Fibroblast of skin of right biceps (primary cell): ENCODE data around the gene RXRA.
A peak's percentile ranks its signal among the peaks of the same experiment; 100 is the strongest.

Experiments used
- DNase-seq: peaks from one replicate; pipeline ENCODE4 v3.0.0-alpha.2; 2013

The RXRA gene

DNA sequence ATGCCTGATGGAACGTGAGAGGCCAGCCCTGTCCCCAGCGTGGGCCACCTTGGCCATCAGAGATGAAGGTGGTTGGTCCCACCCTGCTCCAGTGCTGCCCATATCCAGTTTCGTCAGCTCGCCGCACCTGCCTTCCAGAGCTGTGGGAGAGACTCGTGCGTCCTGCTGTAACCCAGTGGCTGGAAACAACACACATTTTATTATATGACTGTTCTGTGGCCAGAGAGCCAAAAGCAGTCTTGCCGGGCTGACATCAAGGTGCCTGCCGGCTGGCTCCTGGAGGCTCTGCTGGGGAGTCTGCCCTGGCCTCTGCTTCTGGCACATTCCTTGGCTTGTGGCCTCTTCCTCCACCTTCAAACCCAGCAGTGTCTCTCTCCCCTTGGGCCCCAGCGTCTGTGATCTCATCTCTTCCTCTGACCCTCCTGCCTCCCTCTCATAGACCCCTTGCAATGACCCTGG lies 94.7 kb downstream of the RXRA start:
- no peak for DNase-seq

DNA sequence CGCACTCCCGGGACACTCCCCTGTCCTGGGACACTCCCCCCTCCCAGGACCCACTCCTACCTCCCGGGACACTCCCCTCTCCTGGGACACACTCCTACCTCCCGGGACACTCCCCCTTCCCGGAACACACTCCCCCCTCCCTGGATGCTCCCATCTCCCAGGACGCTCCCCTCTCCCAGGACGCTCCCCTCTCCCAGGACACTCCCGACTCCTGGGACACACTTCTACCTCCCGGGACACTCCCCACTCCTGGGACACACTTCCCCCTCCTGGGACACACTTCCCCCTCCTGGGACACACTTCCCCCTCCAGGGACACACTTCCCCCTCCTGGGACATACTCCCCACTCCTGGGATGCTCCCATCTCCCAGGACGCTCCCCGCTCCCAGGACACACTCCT lies 95.6 kb downstream of the RXRA start:
- DNase-seq, result no peak

DNA sequence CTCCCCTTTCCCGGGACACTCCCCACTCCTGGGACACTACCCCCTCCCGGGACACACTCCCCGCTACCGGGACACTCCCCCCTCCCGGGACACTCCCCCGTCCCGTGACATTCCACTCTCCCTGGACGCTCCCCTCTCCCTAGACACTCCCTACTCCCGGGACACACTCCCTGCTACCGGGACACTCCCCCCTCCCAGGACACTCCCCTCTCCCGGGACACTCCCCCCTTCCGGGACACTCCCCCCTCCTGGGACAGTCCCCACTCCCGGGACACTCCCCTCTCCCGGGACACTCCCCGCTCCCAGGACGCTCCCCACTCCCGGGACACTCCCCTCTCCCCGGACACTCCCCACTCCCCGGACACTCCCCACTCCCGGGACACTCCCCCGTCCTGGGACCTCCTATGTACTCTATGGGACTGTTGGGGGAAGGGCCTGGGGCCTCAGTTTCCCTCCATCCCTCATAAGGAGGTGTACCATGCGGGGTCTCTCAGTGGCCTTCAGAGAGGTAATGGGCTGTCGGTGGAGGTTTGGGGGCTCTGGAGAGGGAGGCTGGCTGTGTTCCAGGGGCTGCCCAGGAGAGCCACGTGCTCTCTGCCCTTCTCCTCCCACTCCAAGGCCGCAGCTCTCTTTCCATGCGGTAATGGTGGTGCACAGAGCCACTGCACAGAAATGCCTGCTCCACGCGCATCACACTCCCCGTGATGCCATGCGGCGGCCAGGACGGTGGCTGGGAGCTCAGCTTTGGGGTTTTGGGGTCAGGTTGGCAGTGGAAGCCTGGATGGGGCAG lies 96.2 kb downstream of the RXRA start:
- no peak for DNase-seq

DNA sequence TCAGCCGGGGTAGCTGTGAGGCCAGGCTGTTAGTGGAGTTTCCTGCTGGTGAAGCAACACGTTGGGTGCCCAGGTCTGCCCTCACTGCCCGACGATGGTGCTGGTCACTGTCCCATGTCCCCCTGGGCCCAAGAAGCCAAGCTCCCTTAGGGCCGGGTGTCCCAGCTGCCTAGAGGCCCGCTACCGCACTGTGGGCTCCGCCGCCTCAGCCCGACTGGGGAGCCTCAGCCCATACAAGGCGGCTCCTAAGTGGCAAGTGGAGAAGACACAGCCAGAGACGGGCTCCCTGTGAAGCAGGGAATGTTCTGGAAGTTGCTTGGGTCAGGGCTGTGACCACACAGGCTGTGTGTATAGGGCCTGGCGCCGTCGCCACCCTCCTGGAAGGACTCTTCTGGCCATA lies 96.9 kb downstream of the RXRA start:
- DNase-seq, result no peak

DNA sequence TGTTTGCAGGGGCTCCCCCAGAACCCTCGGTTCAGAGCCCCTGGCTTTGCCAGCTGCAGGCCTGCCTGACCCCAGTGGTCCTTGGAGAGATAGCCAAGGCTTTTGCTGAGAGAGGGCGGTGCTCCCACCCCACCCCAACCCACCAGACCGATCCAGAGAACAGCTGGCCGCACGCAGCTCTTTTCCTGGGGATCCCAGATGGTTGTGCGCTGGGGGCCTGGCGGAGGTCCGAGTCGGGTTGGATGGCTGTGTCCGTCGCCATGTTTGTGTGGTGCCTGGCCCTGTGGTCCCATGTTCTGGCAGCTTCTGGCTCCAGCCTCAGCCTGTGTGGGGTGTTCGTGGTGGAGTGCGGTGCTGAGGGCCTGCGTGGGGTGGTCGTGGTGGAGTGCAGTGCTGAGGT lies 97.5 kb downstream of the RXRA start:
- no peak for DNase-seq

DNA sequence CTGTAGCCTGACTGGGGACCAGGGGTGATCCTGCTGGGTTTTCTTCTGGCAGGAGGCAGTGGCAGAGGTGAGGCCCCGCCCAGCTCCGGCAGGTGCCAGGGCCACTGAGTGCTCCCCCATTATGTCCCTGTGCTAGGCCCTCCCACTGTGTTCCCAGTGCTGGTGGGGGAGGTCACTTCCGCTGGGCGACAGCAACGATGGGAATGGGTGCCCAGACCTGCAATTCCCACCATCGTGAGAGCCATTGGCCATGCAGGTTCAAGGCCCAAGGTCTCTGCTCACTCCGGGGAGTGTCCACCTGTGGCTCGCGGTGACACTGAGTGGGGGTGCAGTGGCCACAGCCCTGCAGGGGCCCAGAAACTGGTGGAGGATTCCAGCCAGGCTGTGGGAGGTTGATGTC lies 98.6 kb downstream of the RXRA start:
- DNase-seq, result no peak

DNA sequence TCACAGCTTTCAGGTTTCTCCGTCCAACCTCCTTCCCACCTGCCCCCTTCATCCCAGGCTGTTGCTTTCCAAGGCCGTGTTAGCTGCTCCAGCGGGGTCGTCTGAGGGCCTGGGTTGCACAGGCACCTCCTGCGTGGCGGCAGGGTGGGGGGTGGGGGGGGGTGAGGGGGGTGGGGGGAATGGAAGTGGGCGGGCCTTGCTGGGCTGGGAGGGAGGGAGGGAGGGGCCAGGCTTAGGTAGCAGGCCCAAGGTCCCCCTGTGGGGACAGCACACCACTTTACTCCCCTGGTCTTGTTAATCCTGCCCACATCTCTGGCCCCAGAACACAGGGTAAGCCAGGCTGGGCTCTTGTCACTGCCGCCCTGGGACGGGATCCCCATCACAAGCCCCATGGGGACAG lies 99.1 kb downstream of the RXRA start:
- DNase-seq, result no peak

DNA sequence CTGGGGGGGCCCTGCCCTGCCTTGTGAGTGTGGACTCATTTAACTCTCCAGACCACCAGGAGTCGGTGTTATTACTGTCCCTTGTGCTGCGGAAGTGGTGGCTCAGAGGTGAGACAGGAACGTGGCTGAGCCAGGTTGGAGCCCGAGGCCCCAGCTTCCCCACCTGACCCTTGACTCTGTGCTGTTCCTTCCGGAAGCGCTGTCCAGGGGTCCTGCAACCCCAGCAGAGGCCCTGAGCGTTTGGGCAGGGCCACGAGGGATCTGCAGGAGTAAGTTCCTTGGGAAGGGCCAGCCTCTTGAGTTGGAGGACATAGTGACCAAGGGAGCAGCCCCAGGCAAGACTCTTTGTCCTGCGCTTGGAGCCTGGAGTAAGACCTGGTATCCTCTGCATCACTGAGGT lies 99.6 kb downstream of the RXRA start:
- DNase-seq, result no peak

DNA sequence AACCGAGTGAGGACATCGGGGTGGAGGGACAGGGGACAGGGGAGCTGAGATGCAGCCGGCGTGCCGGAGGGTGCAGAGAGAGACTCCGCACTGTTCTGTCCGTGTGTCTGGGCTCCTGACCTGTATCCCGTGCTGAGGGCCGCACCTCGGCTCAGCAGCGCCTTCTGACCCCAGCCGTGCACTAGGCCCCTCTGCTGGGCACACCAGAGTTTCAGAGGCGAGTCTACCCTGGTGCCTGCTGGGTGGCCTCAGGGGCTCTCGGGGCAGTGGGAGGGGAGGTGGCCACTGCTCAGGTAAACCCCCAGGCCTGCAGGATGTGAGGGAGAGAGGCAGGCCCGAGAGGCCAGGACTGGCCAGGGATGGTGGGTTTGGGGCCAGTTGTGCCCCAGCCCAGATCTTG lies 100.2 kb downstream of the RXRA start:
- no peak for DNase-seq

DNA sequence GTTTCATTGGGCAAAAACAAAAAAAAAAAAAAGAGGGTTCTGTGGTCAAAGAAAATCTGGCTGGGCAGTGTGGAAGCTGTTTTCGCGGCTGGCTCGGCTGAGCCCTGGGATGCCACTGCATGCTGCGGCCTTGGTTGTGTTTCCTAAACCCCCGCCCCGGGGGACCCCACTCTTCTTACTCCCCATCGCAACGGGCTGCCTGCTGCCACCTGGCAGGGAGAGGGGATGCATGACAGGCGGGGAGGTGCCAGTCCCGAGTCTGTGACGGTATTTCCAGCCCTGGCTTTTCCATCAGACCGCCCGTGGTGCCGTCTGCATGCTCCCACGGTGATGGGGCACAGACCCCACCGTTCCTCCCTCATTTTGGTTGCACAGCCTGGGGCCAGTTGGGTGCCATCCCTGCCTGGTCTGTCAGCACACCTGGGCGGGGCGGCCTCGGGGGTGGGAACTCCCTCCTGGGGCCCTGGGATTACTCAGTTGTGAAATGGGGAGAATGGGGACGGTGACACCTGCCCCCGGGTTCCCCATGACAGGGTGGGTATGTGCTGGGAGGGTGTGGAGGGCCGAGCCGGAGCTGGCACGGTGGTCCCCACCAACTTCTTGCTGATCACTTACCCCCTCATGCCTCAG lies 101.0 kb downstream of the RXRA start:
- no peak for DNase-seq

DNA sequence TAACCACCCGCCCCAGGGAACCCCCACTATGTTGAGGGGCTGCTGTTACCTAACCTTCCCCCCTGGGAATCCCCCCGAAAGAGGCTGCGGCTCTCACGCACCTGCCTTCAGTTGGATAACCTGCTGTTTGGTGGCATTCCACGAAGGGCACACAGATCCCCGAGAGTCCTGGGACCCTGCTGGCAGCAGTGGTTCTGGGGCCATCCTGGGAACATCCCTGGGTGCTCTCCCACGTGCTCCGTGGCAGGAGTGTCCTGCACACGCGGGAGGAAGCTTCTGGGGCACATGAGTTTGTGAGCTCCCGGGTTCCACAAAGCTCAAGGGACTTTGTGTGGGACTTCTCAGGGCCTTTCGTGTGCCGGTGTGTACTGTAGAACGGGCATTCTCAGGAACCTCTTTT lies 102.3 kb downstream of the RXRA start:
- DNase-seq, result no peak

DNA sequence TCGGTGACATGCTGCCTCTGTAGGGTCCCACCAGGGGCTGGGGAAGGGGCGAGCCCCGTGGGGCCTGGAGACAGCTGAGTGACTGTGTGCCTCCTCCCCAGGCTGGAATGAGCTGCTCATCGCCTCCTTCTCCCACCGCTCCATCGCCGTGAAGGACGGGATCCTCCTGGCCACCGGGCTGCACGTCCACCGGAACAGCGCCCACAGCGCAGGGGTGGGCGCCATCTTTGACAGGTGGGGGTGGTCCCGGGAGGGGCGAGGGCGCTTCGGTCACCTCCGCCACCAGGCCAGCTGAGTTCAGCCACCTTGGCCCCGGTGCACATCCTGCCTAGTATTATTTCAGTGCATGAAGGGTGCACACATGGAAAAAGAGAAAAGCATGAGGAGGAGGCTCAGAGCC lies 102.8 kb downstream of the RXRA start:
- DNase-seq, result no peak

DNA sequence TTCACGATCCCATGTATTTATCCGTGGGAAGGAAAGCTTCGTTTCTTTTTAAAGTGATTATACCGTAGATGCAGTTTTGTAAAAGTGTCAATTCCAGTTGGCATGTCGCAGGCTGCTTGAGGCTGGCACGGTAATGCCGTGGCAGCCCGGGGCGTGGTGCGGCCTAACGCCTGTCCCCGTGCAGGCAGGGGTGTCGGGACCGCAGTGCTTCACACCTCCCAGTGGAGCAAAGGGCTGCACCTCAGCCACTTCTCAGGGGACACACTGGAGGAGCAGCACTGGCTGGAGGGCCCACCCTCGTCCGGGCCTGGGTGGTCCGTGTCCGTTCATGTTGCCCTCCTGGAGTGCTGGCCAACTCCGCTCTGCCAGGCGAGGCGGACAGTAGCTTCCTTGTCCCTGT lies 103.2 kb downstream of the RXRA start:
- no peak for DNase-seq

DNA sequence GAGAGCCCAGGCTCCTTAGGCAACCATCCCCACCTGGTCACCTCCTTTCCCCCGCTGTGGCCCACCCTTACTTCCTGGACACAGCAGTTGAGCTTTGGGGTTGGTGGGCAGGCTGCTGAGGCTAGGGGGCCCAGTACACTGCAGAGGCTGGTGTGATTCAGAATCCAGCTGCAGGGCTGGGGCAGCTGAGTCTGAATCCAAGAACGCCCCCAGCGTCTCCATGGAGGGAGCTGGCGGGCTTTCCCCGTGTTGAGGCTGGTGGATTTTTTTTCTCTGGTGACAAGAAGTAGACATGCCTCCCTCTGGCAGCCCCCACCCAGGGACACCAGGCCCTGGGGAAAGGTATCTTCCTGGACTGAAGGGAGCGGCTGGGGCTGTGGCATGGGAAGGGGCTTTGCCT lies 104.8 kb downstream of the RXRA start:
- DNase-seq, result no peak

DNA sequence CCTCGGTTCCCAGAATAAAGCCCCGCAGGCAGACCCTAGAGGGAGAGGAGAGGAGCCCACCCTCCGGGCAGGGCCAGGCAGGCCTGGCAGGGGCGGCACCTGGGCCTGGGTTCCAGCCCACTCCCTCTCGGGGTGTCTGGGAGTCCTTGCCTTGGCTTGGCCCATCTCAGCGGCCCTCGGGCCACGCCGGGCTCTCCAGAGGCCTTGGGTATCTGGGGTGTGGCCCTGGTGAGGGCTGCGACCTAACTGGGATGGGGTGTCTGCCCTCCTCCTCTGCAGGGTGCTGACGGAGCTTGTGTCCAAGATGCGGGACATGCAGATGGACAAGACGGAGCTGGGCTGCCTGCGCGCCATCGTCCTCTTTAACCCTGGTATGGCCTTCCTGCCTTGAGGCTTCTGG lies 105.4 kb downstream of the RXRA start:
- DNase-seq, result no peak

DNA sequence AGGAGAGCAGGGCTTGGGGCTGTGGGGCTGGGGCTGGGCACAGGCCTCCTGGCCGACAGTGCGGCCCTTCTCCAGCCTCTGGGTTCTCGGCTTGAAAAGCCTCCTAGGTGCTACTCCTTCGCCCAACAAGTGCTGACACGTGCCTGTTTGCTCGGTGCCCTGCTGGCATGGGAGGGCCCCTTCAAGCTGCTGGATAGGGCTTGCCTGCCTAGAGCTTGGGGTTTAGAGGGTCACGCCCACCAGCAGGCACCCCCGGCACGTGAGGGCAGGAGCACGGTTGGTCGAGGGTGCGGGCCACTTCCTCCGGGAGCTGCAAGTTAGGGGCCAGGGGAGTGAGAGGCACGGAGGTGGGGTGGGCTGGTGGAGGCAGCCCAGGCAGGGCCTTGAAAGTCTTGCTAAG lies 106.2 kb downstream of the RXRA start:
- DNase-seq, result no peak

DNA sequence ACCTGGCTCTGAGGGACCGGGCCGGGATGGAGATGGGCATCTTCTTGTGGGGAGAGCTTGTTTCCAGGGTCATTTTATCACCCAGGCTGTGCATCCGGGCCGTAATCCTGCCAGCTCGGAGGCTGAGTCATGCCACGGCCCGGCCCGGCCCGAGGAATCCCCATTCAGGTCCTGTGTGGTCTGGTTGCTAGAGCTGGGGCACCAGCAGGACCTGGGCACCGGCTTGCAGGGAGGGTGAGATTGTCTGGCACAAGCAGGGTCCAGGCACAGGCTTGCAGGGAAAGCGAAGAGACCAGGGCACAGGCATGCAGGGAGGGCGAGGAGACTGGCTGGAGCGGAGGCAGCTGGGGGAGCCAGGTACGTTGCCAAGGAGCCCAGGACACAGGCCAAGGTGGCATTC lies 106.8 kb downstream of the RXRA start:
- no peak for DNase-seq

DNA sequence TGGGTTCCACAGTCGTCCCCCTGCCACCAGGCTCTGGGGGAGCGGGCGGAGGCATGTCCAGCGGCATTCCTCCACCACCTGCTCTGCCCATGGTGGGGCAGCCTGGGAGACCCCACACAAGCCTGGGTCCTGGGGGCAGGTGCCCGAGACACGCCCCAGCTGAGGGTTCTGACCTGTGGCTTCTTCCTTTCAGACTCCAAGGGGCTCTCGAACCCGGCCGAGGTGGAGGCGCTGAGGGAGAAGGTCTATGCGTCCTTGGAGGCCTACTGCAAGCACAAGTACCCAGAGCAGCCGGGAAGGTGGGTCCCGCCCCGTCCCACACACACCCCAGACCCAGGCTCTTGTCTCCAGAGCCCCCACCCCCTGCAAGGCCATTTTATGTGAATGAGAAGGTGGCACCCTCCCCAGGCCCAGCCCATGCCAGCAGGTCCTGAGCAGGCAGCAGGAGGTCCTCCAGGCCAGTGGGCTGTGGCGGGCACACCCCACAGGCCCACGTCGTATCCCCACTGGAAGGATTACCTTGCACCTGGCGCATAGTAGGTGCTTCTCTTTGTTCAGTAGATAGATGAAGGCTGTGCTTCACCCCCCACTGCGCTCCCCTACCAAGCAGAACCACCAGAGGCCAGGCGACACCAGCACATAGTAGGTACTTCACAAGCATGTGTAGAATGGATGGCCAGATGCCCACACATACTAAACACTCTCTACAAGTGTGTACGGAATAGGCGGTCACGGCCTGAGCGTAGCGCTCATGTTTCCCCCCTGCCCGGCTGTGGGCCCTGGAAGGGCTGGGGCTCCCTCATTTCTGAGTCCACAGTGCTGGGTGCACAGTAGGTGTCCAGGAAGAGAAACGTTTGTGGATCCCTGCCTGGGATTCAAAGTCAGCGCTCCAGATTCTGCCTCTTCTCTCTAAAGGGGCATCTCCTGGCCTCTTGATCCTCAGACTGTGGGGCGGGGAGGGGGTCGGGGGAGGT lies 107.9 kb downstream of the RXRA start:
- no peak for DNase-seq

DNA sequence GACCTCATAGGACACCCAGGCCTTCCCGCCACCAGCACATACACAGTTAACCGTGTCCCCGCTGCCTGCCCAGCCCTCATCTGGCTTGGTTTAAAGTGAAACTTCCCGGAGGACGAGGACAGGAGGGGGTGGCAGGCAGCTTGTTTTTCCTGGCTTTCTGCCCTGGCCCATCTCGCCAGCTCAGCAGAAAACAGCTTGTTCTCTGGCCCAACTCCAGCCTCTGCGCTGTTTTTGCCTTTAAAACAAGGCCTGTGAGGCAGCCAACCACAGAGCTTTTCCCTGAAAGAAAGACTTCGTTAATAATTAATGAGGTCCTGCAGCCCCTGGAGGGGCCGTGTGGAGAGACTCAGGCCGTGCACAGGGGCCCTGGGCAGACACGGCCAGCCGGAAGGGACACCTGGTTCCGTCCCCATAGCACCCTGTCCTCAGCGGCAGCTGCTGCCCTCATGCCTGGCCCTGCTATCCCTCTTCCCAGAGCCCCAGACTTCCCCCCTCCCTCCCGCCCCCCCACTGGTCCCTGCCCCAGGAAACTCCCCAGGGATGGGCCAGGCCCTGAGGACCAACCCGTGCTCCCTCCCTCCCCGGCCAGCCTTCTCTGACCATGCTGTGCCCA lies 108.7 kb downstream of the RXRA start:
- DNase-seq, result peak; percentile 98

DNA sequence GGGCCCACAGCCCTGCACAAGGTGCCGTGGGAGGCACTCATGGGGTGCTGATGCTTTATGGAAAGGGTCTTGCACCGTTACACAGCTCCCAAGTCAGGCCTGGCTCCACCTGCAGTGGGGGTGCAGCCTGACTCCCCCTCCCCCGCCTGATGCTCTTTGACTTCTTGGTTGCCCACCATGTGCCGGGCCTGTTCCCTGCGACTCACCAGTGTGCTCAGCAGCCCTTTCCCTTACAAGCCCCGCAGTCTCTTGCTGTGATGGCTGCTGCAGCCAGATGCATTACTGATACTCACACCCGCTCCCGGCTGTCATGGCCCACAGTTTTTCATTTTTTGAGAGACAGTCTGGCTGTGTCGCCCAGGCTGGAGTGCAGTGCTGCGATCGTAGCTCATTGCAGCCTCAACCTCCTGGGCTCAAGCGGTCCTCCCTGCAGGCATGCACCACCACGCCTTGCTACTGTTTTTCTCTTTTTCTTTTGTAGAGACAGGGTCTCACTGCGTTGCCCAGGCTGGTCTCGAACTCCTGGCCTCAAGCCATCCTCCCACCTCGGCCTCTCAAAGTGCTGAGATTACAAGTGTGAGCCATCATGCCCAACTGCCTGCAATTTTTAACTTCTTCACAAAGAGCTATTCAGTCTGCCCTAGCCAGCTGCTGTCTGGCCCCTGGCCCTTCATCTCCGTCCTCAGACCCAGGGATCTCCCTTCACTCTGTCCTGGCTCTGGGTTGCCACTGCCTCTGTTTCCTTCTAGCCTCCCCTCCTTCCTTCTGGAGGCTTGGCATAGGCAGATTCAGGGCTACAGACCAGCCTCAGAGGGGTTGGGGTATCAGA lies 109.5 kb downstream of the RXRA start:
- no peak for DNase-seq

DNA sequence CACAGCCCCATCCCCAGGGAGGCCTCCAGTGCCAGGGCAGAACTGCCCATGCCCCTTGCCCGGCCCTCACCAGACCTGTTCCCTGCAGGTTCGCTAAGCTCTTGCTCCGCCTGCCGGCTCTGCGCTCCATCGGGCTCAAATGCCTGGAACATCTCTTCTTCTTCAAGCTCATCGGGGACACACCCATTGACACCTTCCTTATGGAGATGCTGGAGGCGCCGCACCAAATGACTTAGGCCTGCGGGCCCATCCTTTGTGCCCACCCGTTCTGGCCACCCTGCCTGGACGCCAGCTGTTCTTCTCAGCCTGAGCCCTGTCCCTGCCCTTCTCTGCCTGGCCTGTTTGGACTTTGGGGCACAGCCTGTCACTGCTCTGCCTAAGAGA lies 110.1 kb downstream of the RXRA start:
- no peak for DNase-seq

DNA sequence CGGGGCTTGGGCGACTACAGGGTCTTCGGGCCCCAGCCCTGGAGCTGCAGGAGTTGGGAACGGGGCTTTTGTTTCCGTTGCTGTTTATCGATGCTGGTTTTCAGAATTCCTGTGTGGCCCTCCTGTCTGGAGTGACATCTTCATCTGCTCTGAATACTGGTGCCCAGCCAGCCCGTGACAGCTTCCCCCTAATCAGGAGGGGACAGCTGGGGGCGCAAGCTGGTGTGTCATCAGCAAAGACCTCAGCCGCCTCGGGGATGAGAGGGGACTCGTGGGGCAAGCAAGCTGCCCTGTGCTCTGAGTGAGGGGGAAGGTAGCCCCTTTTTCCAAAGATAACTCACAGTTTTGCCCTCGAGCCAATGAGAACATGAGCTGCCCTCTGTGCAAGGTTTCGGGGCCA lies 110.7 kb downstream of the RXRA start:
- no peak for DNase-seq
